SK-MEL-5 (cell line): Measurements from ENCODE around the gene FDPS. TPM values are rescaled to one million over a fixed set of nuclear protein-coding genes. Genes with fewer than 3 reads are reported as not detected.
"Not testable (repeated sequence)": the region's sequence is repeated elsewhere in the genome, so short reads cannot be mapped to it uniquely, and the experiment has no call there.

Experiments used
- DNase-seq: peaks from one replicate; pipeline ENCODE4 v3.0.0-alpha.2; 2016; ENCODE audit warnings: low read depth, low spot score
- in situ Hi-C: cut with HindIII; loops from 2 replicates; pipeline ENCODE4 v1.10.0; 2016; ENCODE audit warnings: low sequenced_read_pairs, high pct_unique_total_duplicates, low pct_unique_long_range_greater_than_20kb
- total RNA-seq: library from RNA; depleted of rRNA; stranded (reverse); fragments of >200 nt; shearing (Covaris generic); gene quantifications from 2 replicates; pipeline ENCODE4 v1.2.3, GENCODE V29; 2014

Gene FDPS
- total RNA-seq, 1 experiment from 2014 or later, result 212 TPM

GRCh38 chr1:155282488-155283091, 26.1 kb upstream of the FDPS start:
- no peak for DNase-seq
- in situ Hi-C loops, result no loop called here

- no peak for DNase-seq
- in situ Hi-C loops, result no loop called here
Observed at GRCh38 chr1:155284476-155284875, 24.2 kb upstream of the FDPS start.

- in situ Hi-C loops, result no loop called here
Observed at GRCh38 chr1:155285063-155285462, 23.6 kb upstream of the FDPS start.

GRCh38 chr1:155285631-155286044, 23.0 kb upstream of the FDPS start:
- in situ Hi-C loops, result no loop called here
- DNase-seq, result no peak

More at GRCh38 chr1:155285063-155285462, 23.6 kb upstream of the FDPS start:
- no peak for DNase-seq

- DNase-seq, result no peak
- in situ Hi-C loops, result no loop called here
Observed at GRCh38 chr1:155286544-155286943, 22.1 kb upstream of the FDPS start.

- in situ Hi-C loops, result no loop called here
- no peak for DNase-seq
Observed at GRCh38 chr1:155287987-155288543, 20.6 kb upstream of the FDPS start.

- in situ Hi-C loops, DNase-seq: not testable (repeated sequence)
Observed at GRCh38 chr1:155291006-155291405, 17.7 kb upstream of the FDPS start.

GRCh38 chr1:155293086-155293749, 15.4 kb upstream of the FDPS start:
- in situ Hi-C loops, result no loop called here
- DNase-seq, result no peak

- in situ Hi-C loops, result no loop called here
- no peak for DNase-seq
Observed at GRCh38 chr1:155294520-155295182, 14.0 kb upstream of the FDPS start.

GRCh38 chr1:155295183-155295941, 13.3 kb upstream of the FDPS start:
- in situ Hi-C loops, result no loop called here
- no peak for DNase-seq

GRCh38 chr1:155295942-155296267, 12.8 kb upstream of the FDPS start:
- in situ Hi-C loops, result no loop called here

GRCh38 chr1:155296661-155297060, 12.0 kb upstream of the FDPS start:
- in situ Hi-C loops, result no loop called here
- no peak for DNase-seq

More at GRCh38 chr1:155295942-155296267, 12.8 kb upstream of the FDPS start:
- no peak for DNase-seq

GRCh38 chr1:155297384-155297783, 11.3 kb upstream of the FDPS start:
- in situ Hi-C loops, result no loop called here
- DNase-seq, result no peak

GRCh38 chr1:155300024-155300423, 8.6 kb upstream of the FDPS start:
- no peak for DNase-seq
- in situ Hi-C loops, result no loop called here

GRCh38 chr1:155300553-155301329, 7.9 kb upstream of the FDPS start:
- DNase-seq, result no peak
- in situ Hi-C loops, result no loop called here

- in situ Hi-C loops, result no loop called here
- no peak for DNase-seq
Observed at GRCh38 chr1:155301342-155301841, 7.3 kb upstream of the FDPS start, which contains the start of gene PKLR. Gene PKLR, minus strand, starts transcription at chr1:155301438. Its CDS starts 43 bp downstream, at chr1:155301395.

- DNase-seq, result no peak
- in situ Hi-C loops, result no loop called here
Observed at GRCh38 chr1:155304558-155305063, 4.1 kb upstream of the FDPS start.
